HL-60/S4 (cell line): ENCODE results near the gene UBE2Q1.

ENCODE experiments used
- in situ Hi-C: fragments of 300-500 bp; cut with MboI; formaldehyde crosslinking; loops from 2 replicates; pipeline ENCODE4 v1.14.3; 2022; ENCODE audit warnings: low sequenced_read_pairs

UBE2Q1 gene

DNA sequence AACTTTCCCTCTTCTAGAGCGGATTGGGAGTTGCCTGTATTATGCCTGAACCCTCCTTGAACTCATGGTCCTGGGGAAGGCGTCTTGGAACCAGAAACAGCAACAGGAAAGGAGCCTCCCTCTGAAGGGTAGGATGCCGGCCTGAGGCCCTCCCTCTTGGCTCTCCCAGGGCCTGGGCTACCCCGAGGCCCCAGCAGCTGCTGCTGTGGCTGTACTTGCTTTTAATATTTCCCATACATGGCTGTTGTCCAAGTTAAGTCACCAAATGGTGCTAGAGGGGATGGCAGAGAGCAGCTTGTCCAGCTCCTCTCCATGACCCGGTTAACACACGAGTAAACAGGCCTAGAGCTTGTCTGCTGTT lies 19.6 kb upstream of the UBE2Q1 start:
- in situ Hi-C loops, result no loop called here

DNA sequence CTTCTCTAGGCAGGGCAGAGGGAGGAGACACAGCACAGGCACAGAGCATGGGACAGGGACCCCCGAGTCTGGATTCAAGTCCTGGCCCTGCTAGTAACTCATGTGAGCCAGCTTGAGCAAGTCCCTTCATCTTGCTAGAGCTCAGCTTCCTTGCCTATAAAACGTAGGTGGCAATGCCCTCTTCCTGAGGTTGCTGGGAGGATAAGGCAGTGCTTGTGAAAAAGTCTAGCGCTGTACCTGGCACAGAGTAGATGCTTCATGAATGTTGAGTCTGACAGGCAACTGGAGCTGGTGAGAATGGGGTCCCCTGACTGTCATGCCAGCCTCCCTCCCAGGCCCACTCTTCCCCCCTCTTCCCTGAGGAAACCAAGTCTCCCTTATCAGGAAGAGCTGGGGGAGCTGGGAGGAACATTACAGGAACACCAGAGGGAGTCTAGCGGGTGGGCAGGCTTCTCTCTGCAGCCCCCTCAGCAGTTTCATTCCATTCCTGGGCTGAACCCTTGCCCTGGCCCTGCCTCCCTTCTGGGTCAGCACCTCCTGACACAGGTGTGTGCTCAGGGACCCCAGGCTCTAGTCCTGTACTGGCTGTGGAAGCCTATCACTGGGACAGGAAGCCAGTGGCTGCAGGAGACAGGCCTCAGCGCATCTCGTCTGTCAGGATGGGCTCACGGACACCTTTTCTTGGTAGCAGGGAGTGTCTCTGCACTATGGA lies 19.0 kb upstream of the UBE2Q1 start:
- in situ Hi-C loops, result no loop called here

DNA sequence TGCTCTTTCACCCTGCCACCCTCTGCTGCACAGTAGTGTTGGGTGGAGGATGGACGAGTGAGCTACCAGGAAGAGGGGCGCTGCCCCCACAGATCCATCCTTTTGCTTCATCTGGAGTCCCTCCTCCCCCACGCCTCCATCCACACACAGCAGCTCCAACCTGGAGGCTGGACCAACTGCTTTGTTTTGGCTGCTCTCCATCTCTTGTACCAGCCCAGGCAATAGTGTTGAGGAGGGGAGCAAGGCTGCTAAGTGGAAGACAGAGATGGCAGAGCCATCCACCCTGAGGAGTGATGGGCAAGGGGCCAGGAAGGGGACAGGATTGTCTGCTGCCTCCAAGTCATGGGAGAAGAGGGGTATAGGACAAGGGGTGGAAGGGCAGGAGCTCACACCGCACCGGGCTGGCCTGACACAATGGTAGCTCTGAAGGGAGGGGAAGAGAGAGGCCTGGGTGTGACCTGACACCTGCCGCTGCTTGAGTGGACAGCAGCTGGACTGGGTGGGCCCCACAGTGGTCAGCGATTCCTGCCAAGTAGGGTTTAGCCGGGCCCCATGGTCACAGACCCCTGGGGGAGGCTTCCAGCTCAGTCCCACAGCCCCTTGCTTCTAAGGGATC lies 17.6 kb upstream of the UBE2Q1 start:
- in situ Hi-C loops, result no loop called here

DNA sequence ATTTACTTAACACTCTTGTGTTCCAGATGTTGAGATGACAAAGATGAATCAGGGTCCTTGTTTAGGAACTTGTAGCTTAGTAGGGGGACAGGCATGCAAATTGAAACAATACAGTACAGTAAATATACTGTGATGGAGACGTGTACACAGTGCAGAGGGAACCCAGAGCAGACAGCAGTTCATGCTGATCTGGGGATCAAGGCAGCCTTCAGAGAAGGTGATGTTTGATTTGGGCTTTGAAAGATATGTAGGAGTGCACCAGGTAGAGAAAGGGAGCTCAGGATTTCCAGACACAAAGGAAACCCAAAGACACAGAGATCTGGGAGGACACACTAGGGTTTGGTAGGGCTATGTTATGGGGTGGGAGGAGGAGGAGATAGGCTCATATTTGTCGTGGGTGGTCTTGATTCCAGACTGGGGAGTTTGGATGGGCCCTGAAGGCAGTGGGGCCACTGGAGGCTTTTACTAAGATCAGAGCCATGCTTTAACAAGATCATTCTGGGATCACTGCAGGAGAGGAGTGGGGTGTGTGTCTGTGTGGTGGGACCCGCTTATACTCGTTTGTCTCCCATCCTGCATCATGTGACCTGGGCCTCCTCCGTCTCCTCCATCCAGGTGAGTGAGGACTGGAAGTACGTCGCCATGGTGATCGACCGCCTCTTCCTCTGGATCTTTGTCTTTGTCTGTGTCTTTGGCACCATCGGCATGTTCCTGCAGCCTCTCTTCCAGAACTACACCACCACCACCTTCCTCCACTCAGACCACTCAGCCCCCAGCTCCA lies 16.9 kb upstream of the UBE2Q1 start:
- in situ Hi-C loops, result no loop called here

DNA sequence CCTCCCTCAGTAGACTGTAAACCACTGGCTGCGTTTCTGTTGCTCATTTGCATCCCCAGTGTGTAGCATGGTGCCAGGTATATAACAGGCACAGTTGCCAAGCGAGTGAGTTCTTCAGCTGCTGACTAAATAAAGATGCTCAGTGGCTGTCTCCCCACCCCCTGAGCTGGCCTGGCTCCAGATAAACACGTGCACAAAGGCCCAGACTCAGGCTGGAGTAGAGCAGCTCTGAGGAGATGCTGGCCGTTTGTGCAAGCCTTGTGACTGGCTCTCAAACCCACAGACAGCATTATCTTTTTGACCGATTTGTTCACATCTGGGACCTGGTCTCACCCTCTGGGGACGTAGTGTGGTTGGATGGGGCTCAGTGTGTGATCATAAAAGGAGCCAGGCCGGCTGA lies 16.3 kb upstream of the UBE2Q1 start:
- in situ Hi-C loops, result loop anchor here (25.0 kb wide), 1 partner anchor 488 kb away; the partner anchor contains the start of genes ADAM15 and EFNA4

DNA sequence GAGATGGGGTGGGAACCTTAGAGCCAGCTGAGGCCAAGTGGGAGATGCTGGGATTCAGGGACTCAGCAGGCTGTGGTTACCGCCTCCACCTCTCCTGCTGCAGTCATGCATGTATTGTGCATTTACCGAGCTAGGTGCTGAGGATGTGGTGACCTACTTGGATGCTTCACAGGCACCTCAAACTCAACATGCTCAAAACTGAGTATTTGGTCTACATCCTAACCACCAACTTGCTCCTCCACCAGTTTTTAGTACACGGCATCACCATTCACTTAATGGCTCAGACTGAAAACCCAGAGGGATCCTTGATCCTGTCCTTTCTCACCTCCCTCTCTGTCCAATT lies 14.7 kb upstream of the UBE2Q1 start:
- in situ Hi-C loops, result loop anchor here (25.0 kb wide), 1 partner anchor 489 kb away; the partner anchor contains the start of genes ADAM15 and EFNA4

DNA sequence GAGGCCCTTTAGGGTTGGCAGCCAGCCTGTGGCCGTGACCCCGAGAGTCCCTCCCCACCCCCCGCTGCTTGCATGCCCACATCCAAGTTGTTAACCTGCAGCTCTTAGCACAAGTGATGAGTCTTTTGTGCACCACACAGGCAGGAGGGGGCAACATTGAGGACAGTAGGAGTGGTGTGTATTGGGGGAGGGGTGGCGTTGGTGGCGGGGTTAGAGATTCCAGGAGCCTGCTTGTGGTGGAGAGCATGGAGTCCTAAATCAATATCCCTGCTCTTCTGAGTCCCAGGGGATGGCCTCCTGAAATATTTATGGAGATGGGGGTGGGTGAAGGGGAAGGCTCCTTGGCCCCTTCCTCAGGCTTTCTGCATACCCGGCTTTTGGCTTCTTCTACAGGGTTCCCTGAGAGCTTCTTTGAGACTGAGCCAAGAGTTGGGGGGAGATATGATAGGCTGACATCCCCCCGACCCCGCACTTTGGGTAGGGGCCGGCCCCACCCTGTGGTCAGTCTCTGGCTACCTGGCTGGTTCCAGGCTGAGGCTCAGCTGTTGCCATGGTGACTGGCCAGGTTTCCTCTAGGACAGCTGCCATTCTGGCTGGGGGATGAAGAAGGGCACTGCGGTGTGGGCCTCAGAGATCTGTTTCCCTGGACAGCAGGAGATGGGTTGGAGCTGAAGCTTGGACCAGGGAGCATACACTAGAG lies 14.2 kb upstream of the UBE2Q1 start:
- in situ Hi-C loops, result loop anchor here (25.0 kb wide), 1 partner anchor 490 kb away; the partner anchor contains the start of genes ADAM15 and EFNA4

DNA sequence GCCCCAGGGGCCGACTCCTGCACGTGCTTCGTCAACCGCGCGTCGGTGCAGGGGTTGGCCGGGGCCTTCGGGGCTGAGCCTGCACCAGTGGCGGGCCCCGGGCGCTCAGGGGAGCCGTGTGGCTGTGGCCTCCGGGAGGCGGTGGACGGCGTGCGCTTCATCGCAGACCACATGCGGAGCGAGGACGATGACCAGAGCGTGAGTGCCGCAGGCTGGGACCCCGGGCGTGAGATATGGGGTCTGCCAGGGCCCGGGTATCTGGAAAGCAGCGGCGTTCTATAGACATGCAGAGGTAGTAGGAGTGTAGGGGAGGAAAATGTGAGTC lies 13.5 kb upstream of the UBE2Q1 start:
- in situ Hi-C loops, result loop anchor here (25.0 kb wide), 1 partner anchor 490 kb away; the partner anchor contains the start of genes ADAM15 and EFNA4

DNA sequence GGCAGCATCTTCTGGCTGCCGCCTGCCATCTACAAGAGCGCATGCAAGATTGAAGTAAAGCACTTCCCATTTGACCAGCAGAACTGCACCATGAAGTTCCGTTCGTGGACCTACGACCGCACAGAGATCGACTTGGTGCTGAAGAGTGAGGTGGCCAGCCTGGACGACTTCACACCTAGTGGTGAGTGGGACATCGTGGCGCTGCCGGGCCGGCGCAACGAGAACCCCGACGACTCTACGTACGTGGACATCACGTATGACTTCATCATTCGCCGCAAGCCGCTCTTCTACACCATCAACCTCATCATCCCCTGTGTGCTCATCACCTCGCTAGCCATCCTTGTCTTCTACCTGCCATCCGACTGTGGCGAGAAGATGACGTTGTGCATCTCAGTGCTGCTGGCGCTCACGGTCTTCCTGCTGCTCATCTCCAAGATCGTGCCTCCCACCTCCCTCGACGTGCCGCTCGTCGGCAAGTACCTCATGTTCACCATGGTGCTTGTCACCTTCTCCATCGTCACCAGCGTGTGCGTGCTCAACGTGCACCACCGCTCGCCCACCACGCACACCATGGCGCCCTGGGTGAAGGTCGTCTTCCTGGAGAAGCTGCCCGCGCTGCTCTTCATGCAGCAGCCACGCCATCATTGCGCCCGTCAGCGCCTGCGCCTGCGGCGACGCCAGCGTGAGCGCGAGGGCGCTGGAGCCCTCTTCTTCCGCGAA lies 12.9 kb upstream of the UBE2Q1 start:
- in situ Hi-C loops, result loop anchor here (25.0 kb wide), 1 partner anchor 491 kb away; the partner anchor contains the start of genes ADAM15 and EFNA4

DNA sequence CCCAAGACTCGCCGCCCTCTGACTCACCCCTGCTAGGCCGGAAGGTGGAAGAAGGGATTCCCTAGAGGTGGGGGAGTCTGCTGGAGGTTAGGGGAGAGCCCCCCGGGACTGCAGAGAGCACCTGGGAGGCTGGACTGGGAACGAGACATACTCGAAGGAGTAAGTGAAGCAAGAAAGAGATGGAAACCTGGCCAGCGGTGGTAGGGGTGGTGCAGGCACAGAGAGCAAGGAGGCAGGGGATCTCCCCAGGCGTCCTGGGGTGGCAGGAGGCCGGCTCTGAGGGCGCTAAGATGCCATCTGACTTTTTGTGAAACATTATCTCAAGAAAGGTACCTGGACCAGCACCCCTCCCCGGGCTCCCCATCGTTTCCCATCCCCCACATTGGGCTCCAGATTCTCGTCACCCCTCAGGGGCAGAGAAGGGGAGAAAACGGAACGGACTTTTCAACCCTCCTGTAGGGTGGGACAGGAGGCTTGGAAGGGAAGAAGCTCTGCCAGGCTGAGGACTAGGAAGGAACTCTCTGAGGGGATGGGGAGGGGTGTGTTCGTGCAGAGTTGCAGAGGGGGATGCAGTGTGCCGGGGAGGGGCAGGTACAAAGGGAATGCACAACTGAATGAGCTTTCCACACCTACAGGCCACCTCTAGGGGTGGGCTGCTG lies 9.8 kb upstream of the UBE2Q1 start:
- in situ Hi-C loops, result loop anchor here (10.0 to 25.0 kb wide), 2 partner anchors 297 to 494 kb away; partner anchors contain the start of genes ADAM15 and EFNA4

DNA sequence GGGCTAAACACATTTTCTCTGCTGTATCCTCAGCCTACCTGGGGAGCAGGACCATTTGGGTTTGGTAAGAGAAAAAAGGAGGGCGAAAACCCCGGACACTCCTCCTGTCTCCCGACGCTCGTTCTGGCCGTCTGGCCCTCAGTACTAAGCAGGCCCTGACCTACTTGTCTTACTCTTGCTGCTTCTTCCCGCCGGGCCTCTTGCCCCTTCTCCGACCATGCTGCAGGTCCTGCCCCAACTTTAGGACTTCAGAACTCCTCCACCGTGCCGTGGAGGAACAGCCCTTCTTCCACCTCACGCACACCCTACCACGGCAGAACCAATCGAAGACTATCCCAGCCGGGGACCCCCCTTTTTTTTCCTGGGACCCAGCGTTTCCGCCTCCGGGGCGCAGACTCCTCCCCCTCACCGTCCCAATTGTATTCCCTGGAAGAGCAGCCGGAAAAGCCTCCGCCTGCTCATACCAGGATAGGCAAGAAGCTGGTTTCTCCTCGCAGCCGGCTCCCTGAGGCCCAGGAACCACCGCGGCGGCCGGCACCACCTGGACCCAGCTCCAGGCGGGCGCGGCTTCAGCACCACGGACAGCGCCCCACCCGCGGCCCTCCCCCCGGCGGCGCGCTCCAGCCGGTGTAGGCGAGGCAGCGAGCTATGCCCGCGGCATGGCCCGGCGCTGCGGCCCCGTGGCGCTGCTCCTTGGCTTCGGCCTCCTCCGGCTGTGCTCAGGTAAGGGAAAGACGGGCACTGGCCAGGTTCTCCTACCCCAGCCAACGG lies 9.1 kb upstream of the UBE2Q1 start, which contains the start of gene CHRNB2:
Gene CHRNB2 (plus strand): TSS at position 393 of the 771 bp plus-strand sequence. CDS start 267 bp downstream, at position 660.
- in situ Hi-C loops, result loop anchor here (10.0 to 25.0 kb wide), 2 partner anchors 297 to 495 kb away; partner anchors contain the start of genes ADAM15 and EFNA4

DNA sequence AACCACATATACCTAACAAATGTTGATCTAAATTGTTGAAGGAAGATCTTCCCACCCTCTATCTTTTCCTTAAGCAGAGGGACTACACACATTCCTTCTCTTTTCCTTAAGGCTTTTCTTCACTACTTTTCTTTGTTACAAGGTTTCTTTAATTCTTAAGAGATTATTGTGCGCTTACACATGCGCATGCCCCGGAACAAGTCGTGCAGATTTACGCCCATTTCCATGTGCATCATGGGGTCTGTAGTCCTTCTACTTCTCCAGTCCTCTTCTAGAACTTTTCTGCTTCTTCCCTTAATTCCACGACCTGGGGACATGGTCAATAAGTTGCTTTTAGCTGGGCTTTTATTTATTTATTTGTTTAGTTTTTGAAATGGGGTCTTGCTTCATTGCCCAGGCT lies 7.4 kb upstream of the UBE2Q1 start:
- in situ Hi-C loops, result loop anchor here (10.0 to 25.0 kb wide), 2 partner anchors 299 to 496 kb away; partner anchors contain the start of genes ADAM15 and EFNA4

DNA sequence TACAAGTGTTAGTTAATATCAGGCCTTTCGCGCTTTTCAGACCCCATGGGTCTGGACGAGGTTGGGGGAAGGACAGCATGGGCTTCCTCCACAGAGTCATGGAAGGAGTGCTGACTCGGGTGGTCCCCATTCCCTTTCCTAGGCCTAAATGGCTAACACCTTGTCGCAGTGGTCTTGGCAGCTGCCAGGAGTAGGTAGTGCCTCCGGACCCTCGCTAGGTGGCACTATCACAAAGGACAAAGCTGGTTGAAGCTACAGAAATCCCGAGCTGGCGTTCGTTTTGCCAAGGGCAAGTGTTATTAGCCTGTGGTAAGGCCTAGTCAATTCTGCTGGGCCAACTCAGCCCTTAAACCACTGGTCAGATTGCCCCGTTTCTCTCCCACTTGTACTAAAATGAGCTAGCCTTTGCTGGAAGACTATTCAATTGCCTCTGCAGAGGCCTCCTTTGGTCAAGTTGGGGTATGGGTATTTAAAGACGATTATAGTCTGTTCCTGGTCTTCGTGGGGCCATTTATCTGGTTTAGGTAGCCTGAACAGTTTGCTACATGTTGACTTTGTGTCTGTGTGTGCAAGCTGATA lies 1.1 kb upstream of the UBE2Q1 start:
- in situ Hi-C loops, result loop anchor here (10.0 to 25.0 kb wide), 2 partner anchors 305 to 503 kb away; partner anchors contain the start of genes ADAM15 and EFNA4

DNA sequence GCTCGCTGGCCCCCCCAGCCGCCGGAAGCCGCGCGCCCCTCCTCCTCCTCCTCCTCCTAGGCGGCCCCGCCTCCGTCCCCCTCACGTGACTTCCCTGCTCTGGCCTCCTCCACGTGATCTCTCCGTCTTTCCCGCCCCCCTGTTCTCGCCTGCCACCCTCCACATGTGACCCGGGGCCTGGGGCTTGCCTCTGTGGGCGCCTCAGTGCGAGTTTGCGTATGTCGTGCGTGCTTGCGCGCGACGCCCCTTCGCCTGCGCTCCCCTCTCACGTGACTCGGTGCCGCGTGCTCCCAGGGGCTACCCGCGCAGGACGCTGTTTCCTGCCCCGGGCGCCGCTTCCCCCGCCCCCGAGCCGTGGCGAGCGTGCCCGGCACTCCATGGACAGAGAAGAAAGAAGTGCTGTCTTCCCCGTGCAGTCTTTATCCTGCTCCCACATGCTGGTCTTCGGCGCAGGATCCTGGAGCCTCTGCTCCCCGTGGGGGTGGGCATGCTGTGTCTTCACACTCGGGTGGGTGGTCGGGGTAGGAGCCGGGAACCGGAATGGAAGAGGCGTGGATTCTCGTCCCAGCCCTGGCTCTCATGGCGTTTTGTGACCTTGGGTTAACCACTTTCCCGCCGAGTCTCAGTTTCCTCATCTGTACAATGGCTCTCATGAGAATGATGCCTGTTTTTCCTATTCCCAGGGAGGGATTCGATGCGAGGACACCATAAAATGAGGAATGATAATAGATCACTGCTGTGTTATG lies 431 bp upstream of the UBE2Q1 start:
- in situ Hi-C loops, result loop anchor here (25.0 kb wide), 1 partner anchor 503 kb away; the partner anchor contains the start of genes ADAM15 and EFNA4

DNA sequence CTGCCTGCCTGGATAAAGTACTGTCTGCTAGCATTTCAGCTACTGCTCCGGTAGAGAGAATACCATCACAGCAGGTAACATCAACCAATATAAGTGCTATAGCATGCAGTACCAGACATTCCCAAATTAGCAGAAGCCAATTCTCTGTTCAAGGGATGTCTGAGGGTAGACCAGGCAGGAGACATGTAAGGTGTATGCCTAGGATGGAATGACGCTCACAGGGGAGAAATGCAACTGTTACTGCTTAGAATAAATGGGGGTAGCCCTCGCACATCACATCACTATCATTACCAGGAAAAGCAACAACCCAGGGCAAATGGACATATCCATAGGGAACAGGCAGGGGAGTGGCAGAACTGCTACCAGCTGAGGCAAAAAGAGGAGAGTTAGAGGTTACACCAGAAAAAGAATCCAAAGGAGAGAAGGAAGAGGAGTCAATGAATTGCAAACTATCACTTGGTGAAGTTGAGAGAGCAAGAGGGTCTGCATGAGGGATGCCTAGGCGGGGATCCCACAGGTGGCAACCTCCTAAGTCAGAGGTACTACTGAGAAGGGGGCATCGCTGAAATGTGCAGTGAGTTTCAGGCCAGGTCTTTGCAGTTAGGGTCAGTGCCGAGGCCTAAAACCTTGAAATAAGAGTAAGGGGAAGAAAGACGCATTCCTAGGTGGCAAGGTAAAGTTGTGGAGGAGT lies 1.1 kb downstream of the UBE2Q1 start:
- in situ Hi-C loops, result loop anchor here (25.0 kb wide), 1 partner anchor 505 kb away; the partner anchor contains the start of genes ADAM15 and EFNA4

DNA sequence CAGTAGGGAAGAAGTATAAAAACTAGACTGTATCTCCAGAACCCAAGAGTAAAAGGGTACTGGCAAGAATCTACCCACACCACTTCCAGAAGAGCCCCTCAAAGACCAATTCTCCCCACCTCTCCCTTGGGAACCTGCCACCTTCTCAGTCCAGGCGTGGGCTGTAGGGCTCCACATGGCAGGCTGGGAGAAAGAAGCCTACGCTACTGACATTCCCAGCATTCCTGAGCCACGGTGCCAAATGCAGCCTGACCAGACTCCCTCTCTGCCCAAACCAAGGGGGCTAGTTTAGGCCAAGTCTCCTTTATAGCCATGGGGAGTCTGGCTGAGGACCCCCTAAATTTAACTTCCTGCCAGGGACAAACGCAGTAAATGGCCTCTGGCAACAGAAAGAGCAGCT lies 2.0 kb downstream of the UBE2Q1 start:
- in situ Hi-C loops, result loop anchor here (25.0 kb wide), 1 partner anchor 506 kb away; the partner anchor contains the start of genes ADAM15 and EFNA4
